CD8-positive, alpha-beta memory T cell (primary cell): ENCODE measurements around the gene HSF2BP. TPM values are rescaled to one million over a fixed set of nuclear protein-coding genes. Genes with fewer than 3 reads are reported as not detected.

Experiments
- CTCF ChIA-PET: fragments of 350-600 bp; sonication (Branson Sonifier 250); formaldehyde crosslinking; loops from one replicate; lab custom pipeline; 2021; ENCODE audit warnings: antibody characterized with exemption; lab: Charles Lee
- POLR2A ChIA-PET: fragments of 350-600 bp; sonication (Branson Sonifier 250); formaldehyde crosslinking; loops from one replicate; lab custom pipeline; 2021; ENCODE audit warnings: antibody characterized with exemption; lab: Charles Lee
- DNase-seq, 5 donors: peaks; one replicate each; pipeline versions ENCODE4 v3.0.0 to v3.0.0-alpha.2; 2020 to 2022; ENCODE audit warnings: mixed read lengths in 1 of 5
- H3K27ac ChIP-seq: one replicate; pipeline ENCODE4 v1.7.0; 2013; ENCODE audit warnings: low read depth, mild to moderate bottlenecking, low read length, moderate library complexity
- H3K27me3 ChIP-seq: 2 replicates; pipeline ENCODE4 v1.7.0; 2013; ENCODE audit warnings: low read length, mild to moderate bottlenecking; ENCODE audit not compliant: insufficient read depth, poor library complexity, severe bottlenecking
- H3K36me3 ChIP-seq: 2 replicates; pipeline ENCODE4 v1.7.0; 2013; ENCODE audit warnings: mild to moderate bottlenecking, low read length, moderate library complexity; ENCODE audit not compliant: insufficient read depth
- H3K4me1 ChIP-seq: 2 replicates; pipeline ENCODE4 v1.7.0; 2013; ENCODE audit warnings: mild to moderate bottlenecking, low read length, moderate library complexity; ENCODE audit not compliant: insufficient read depth
- H3K4me3 ChIP-seq: 2 replicates; pipeline ENCODE4 v1.7.0; 2013; ENCODE audit warnings: mild to moderate bottlenecking, low read length
- H3K9me3 ChIP-seq: 2 replicates; pipeline ENCODE4 v1.7.0; 2013; ENCODE audit warnings: mild to moderate bottlenecking, low read length
- H3K27ac Mint-ChIP-seq, 8 donors: one replicate each; pipeline ENCODE4 v1.8.0; 2020 to 2021; ENCODE audit warnings: mixed read lengths in 8 of 8, mild to moderate bottlenecking in 6 of 8, inconsistent platforms in 3 of 8, moderate library complexity in 3 of 8
- H3K27me3 Mint-ChIP-seq, 2 donors: one replicate each; pipeline ENCODE4 v1.8.0; 2020 to 2021; ENCODE audit warnings: mixed read lengths in 2 of 2, mild to moderate bottlenecking in 1 of 2, moderate library complexity in 1 of 2
- H3K36me3 Mint-ChIP-seq, 3 donors: one replicate each; pipeline ENCODE4 v1.8.0; 2020 to 2021; ENCODE audit warnings: mixed read lengths in 3 of 3, inconsistent platforms in 1 of 3, mild to moderate bottlenecking in 1 of 3
- H3K4me1 Mint-ChIP-seq, 3 donors: one replicate each; pipeline ENCODE4 v1.8.0; 2020 to 2021; ENCODE audit warnings: mixed read lengths in 3 of 3, inconsistent platforms in 1 of 3, mild to moderate bottlenecking in 1 of 3
- H3K4me3 Mint-ChIP-seq, 7 donors: one replicate each; pipeline ENCODE4 v1.8.0; 2020 to 2021; ENCODE audit warnings: mixed read lengths in 7 of 7, mild to moderate bottlenecking in 6 of 7, moderate library complexity in 4 of 7, inconsistent platforms in 2 of 7
- H3K9me3 Mint-ChIP-seq, 5 donors: one replicate each; pipeline ENCODE4 v1.8.0; 2020 to 2022; ENCODE audit warnings: mixed read lengths in 5 of 5, mild to moderate bottlenecking in 3 of 5, moderate library complexity in 2 of 5, inconsistent platforms in 1 of 5
- polyA plus RNA-seq: library from polyadenylated mRNA; unstranded; fragments of 300-500 nt; fragmentation: Illumina TruSeq; gene quantifications from one replicate; pipeline ENCODE4 v1.2.3, GENCODE V29; 2021
- total RNA-seq, 2 experiments: library from RNA; stranded (reverse); gene quantifications; one replicate each; pipeline ENCODE4 v1.2.3, GENCODE V29; 2021

The HSF2BP gene
- total and polyA plus RNA-seq, 3 experiments from 2014 or later = 0.28 to 1.4 (median 0.53) TPM

DNA sequence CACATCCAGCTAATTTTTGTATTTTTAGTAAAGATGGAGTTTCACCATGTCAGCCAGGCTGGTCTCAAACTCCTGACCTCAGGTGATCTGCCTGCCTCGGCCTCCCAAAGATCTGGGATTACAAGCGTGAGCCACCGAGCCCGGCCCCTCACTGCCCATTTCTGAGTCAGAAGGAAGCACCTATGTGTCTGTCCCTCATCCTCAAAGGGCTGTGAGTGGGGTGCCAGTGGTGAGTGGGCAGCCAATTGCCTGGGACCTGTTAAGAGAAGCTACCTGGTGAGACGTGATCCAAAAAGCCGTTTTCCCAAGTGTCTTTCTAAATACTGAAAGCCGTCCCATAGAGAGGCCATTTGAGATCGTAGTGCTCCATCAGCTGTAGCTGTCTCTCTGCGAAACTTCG, 32.5 kb upstream of the HSF2BP start:
- H3K9me3 ChIP-seq = no peaks in the 10 kb centered on the region
- Mint-ChIP-seq H3K36me3 (peaks cover 6 to 96% (median 29%) of the 10 kb centered on the region in 3 donors), H3K27me3 (no peaks in the 10 kb centered on the region), H3K4me1 (no peaks in the 10 kb centered on the region), H3K9me3 (peaks cover 0 to 2% (median 0%) of the 10 kb centered on the region in 5 donors), H3K27ac (no peak overlapping the region), H3K4me3 (no peak overlapping the region)
- no peaks in the 10 kb centered on the region for H3K4me1 ChIP-seq
- peaks cover 31% of the 10 kb centered on the region for H3K36me3 ChIP-seq
- H3K27ac ChIP-seq = no peak overlapping the region
- DNase-seq = no peak
- CTCF ChIA-PET = no interaction called here
- no peaks in the 10 kb centered on the region for H3K27me3 ChIP-seq
- POLR2A ChIA-PET = no interaction called here
- H3K4me3 ChIP-seq = no peak overlapping the region

DNA sequence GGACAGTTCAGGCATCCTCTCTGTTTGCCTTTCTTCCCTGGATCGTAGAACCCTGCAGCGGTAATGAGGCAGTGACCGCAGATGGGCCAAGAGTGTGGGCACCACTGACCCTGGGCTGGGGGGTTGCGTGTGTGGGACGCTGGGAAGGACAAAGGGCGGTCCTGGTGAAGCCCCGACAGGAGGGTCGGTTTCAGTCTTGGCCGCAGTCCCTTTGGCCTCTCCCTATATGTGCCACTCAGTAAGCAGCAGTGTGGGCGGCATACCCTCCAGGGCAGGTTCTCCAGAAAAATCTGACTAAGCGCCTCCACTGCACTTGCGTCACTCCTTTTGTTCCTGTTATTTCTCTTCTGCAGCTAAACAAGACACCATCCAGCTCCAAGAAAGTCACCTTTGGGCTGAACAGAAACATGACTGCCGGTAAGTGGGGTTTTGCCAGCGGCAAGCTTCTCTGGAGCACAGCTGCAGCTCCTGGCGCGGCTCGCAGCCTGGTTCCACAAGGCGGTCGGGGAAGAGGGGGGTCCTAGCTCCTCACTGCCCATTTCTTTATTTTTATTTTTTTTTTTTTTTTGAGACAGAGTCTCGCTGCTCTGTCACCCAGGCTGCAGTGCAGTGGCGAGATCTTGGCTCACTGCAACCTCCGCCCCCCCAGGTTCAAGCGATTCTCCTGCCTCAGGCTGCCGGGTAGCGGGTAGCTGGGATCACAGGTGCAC, 32.0 kb upstream of the HSF2BP start:
- Mint-ChIP-seq H3K9me3 (peaks cover 0 to 2% (median 0%) of the 10 kb centered on the region in 5 donors), H3K27me3 (no peaks in the 10 kb centered on the region), H3K4me3 (no peak overlapping the region), H3K27ac (no peak overlapping the region), H3K4me1 (no peaks in the 10 kb centered on the region), H3K36me3 (peaks cover 6 to 97% (median 32%) of the 10 kb centered on the region in 3 donors)
- H3K27ac ChIP-seq = no peak overlapping the region
- H3K4me3 ChIP-seq = no peak overlapping the region
- H3K9me3 ChIP-seq = no peaks in the 10 kb centered on the region
- no peaks in the 10 kb centered on the region for H3K27me3 ChIP-seq
- no peak for DNase-seq
- ChIA-PET POLR2A (no interaction called here), CTCF (no interaction called here)
- H3K4me1 ChIP-seq = no peaks in the 10 kb centered on the region
- peaks cover 36% of the 10 kb centered on the region for H3K36me3 ChIP-seq

DNA sequence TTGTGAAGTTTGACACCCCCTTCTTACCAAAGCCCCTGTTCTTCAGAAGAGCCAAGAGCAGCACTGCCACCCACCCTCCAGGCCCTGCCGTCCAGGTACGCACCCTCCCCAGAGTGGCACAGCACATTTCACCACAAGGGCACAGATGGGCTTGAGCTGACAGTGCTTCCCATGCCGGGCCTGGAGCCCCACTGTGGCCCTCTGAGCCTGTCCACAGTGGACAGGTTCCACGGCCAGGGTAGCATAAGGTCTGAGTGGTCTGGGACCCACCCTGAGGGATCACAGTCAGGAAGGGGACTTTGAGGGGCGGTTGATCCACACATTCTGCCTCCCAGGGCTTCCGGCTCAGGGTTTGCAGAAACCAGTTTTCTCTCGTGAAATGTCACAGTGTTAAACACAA, 31.1 kb upstream of the HSF2BP start:
- no peaks in the 10 kb centered on the region for H3K9me3 Mint-ChIP-seq
- H3K27ac Mint-ChIP-seq = no peak overlapping the region
- POLR2A ChIA-PET = no interaction called here

DNA sequence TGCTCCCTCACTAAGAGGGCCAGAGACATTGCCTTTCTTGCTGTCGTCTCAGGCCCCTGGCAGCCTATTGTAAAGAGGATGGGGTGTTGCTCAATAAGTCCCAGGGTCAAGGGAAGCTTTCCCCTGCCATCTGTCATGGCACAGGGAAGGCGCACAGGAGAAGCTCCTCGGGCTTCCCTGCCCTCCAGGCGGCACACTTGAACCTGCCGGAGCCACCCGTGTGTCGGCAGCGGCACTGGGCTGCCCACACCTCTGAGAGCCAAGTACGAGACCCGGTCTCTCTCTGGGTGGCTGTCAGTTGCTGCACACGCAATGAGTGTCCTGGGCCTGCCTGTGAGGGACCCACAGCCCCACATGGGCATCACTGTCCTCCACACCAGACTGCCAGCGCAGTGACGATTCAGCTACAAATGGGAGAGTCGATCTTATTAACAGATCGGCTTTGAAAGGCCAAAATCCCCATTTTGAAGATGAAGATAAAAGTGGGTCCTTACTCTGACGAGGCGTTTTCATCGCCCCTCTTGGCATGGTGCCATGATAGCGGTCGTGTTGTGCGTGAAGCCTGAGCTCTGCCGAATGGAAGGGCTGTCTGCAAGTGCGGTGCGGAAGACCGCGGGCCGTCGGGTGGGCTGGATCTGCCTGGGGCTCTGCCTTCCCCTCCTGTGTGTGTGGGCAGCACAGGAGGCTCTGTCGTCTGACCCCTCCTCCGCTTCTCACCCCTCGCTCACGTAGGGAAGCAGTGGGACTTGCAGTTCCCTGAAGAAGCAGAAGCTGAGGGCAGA, 30.5 kb upstream of the HSF2BP start:
- ChIA-PET POLR2A (no interaction called here), CTCF (no interaction called here)
- Histone ChIP-seq H3K4me1 (no peaks in the 10 kb centered on the region), H3K36me3 (peaks cover 47% of the 10 kb centered on the region), H3K9me3 (no peaks in the 10 kb centered on the region), H3K27ac (no peak overlapping the region), H3K4me3 (no peak overlapping the region), H3K27me3 (no peaks in the 10 kb centered on the region)
- Mint-ChIP-seq H3K4me3 (no peak overlapping the region), H3K27me3 (no peaks in the 10 kb centered on the region), H3K27ac (peak overlapping the region in 1 of 8 donors; percentile 38), H3K4me1 (no peaks in the 10 kb centered on the region), H3K9me3 (no peaks in the 10 kb centered on the region), H3K36me3 (peaks cover 13 to 97% (median 32%) of the 10 kb centered on the region in 3 donors)
- no peak for DNase-seq

More for the DNA sequence above, 31.1 kb upstream of the HSF2BP start:
- Histone ChIP-seq H3K4me1 (no peaks in the 10 kb centered on the region), H3K27ac (no peak overlapping the region), H3K4me3 (no peak overlapping the region), H3K9me3 (no peaks in the 10 kb centered on the region), H3K27me3 (no peaks in the 10 kb centered on the region), H3K36me3 (peaks cover 42% of the 10 kb centered on the region)
- H3K4me3 Mint-ChIP-seq = peak overlapping the region in 1 of 7 donors; percentile 6
- CTCF ChIA-PET = no interaction called here
- no peaks in the 10 kb centered on the region for H3K4me1 Mint-ChIP-seq
- H3K27me3 Mint-ChIP-seq = no peaks in the 10 kb centered on the region
- no peak for DNase-seq
- peaks cover 7 to 97% (median 33%) of the 10 kb centered on the region in 3 donors for H3K36me3 Mint-ChIP-seq

DNA sequence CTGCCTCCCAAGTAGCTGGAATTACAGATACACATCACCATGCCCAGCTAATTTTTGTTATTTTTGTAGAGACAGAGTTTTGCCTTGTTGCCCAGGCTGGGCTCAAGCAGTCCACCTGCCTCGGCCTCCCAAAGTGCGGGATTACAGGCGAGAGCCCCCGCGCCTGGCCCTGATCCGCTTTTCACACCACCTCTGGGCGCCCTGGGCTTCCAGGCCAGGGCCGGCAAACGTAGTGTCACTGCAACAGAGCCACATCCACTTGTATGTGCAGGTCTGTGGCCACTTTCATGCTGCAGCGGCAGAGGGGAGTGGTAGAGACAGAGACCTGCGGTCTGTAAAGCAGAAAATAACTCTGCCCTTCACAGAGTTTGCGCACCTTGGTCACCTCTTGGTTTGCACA, 29.6 kb upstream of the HSF2BP start:
- peaks cover 17 to 94% (median 31%) of the 10 kb centered on the region in 3 donors for H3K36me3 Mint-ChIP-seq
- H3K4me1 Mint-ChIP-seq = no peaks in the 10 kb centered on the region

DNA sequence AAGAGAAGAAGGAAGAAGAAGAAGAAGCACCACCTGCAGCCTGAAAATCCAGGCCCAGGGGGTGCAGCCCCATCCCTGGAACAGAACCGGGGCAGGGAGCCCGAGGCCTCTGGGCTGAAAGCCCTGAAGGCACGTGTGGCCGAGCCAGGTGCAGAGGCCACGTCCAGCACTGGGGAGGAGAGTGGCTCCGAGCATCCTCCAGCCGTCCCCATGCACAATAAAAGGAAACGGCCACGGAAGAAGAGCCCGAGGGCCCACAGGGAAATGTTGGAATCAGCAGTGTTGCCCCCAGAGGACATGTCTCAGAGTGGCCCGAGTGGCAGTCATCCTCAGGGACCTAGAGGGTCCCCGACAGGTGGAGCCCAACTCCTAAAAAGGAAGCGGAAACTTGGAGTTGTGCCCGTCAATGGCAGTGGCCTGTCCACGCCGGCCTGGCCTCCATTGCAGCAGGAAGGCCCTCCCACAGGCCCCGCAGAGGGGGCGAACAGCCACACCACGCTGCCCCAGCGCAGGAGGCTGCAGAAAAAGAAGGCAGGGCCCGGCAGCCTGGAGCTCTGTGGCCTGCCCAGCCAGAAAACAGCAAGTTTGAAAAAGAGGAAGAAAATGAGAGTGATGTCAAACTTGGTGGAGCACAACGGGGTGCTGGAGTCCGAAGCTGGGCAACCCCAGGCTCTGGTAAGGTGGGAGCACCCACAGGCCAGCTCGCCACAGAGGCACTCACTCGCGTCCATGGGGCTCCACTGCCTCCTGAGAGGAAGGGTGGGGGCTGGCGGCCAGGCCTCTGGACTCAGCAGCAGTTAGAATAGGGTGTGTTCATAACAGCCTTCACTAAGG, 28.5 kb upstream of the HSF2BP start:
- Histone ChIP-seq H3K4me3 (no peak overlapping the region), H3K27ac (no peak overlapping the region), H3K4me1 (no peaks in the 10 kb centered on the region), H3K36me3 (peaks cover 52% of the 10 kb centered on the region), H3K9me3 (no peaks in the 10 kb centered on the region), H3K27me3 (no peaks in the 10 kb centered on the region)
- Mint-ChIP-seq H3K4me3 (no peak overlapping the region), H3K27me3 (no peaks in the 10 kb centered on the region), H3K9me3 (no peaks in the 10 kb centered on the region), H3K27ac (no peak overlapping the region), H3K4me1 (no peaks in the 10 kb centered on the region), H3K36me3 (peaks cover 17 to 90% (median 31%) of the 10 kb centered on the region in 3 donors)
- no peak for DNase-seq
- ChIA-PET CTCF (no interaction called here), POLR2A (no interaction called here)

More for the DNA sequence above, 29.6 kb upstream of the HSF2BP start:
- ChIA-PET CTCF (no interaction called here), POLR2A (no interaction called here)
- no peaks in the 10 kb centered on the region for H3K9me3 ChIP-seq
- peaks cover 52% of the 10 kb centered on the region for H3K36me3 ChIP-seq
- H3K9me3 Mint-ChIP-seq = no peaks in the 10 kb centered on the region
- no peaks in the 10 kb centered on the region for H3K27me3 ChIP-seq
- H3K27me3 Mint-ChIP-seq = no peaks in the 10 kb centered on the region
- H3K27ac ChIP-seq = no peak overlapping the region
- no peak overlapping the region for H3K4me3 Mint-ChIP-seq
- no peaks in the 10 kb centered on the region for H3K4me1 ChIP-seq
- no peak overlapping the region for H3K4me3 ChIP-seq
- H3K27ac Mint-ChIP-seq = no peak overlapping the region
- DNase-seq = no peak

DNA sequence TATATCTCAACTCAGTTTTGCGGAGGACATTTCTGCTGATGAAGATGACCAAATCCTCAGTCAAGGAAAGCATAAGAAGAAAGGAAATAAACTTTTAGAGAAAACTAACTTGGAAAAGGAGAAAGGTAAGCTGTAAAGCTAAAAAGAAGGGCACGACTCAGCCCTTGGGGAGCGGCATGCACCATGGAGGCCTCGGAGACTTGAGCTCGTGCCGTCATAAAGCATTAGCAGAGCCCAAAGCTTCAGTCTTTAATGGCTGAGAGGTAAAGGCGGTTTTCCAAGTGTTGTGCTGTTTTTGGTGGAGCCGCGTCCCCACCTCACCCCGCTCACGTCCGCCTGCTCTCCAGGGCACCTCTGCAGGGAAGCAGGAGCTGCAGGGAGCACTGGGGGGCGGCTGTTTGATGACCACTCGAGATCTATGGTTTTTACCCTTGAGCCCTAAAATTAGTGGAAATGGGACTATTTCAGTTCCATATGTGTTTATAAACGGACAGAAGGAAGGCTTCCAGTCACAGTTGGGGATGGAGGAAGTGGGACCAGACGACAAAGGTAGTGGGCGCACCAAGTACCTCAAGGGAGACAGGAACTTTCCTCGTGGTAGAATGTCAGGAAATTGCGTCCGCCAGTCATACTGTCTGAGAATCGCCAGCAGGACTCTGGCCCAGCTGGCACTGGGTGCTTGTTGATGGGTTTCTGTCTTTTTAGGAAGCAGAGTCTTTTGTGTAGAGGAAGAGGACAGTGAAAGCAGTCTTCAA, 27.7 kb upstream of the HSF2BP start:
- Mint-ChIP-seq H3K4me3 (no peak overlapping the region), H3K36me3 (peaks cover 17 to 91% (median 34%) of the 10 kb centered on the region in 3 donors), H3K9me3 (no peaks in the 10 kb centered on the region), H3K4me1 (no peaks in the 10 kb centered on the region), H3K27ac (peak overlapping the region in 1 of 8 donors; percentile 17), H3K27me3 (no peaks in the 10 kb centered on the region)
- DNase-seq = no peak
- H3K27me3 ChIP-seq = no peaks in the 10 kb centered on the region
- ChIA-PET CTCF (no interaction called here), POLR2A (no interaction called here)
- no peak overlapping the region for H3K4me3 ChIP-seq
- no peaks in the 10 kb centered on the region for H3K4me1 ChIP-seq
- peaks cover 60% of the 10 kb centered on the region for H3K36me3 ChIP-seq
- H3K27ac ChIP-seq = no peak overlapping the region
- no peaks in the 10 kb centered on the region for H3K9me3 ChIP-seq
